GM10266 (cell line): Measurements from ENCODE around the gene RHOF.

Experiments used
- DNase-seq: peaks from one replicate; pipeline ENCODE4 v3.0.0; 2012; ENCODE audit errors: extremely low spot score
- TF ChIP-seq, protein P1 (sequence below): IDR thresholded peaks from 2 replicates; pipeline ENCODE4 v1.5.1; 2012; ENCODE audit warnings: mild to moderate bottlenecking, low read depth; ENCODE audit not compliant: control insufficient read depth, insufficient read depth; ENCODE audit errors: missing control alignments

The RHOF gene

DNA sequence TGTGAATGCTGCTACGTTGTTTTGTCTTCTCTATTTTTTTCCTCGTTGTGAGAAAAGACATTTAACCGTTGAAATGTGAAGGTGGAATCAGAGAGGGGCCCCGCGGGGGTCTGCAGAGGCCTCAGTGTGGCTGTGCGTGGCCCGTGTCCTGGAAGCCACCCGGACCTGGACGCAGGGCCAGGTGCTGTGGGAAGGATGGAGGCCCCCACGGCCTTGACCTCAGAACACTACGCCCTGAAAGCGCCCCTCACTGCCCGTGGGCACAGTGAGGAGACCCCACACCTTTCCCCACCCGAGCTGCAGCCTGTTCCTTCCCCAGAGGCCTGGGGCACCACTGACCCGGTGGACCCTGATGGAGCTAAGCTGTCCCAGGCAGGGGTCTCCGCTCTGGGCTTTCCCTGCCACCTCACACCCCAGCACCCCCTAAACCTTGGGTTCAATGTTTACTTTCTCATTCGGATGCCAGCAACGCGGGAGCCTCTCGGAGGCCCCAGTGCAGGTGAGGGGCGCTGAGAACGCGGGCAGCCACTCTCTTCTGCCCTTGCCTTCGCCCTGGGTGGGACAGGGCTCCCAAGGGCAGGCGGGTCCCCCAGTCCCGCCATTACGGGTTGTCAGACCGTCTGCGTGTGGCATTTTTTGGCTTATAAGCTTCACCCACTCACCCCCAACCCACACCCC, 37.2 kb upstream of the RHOF start:
- TF ChIP-seq, protein P1, sequence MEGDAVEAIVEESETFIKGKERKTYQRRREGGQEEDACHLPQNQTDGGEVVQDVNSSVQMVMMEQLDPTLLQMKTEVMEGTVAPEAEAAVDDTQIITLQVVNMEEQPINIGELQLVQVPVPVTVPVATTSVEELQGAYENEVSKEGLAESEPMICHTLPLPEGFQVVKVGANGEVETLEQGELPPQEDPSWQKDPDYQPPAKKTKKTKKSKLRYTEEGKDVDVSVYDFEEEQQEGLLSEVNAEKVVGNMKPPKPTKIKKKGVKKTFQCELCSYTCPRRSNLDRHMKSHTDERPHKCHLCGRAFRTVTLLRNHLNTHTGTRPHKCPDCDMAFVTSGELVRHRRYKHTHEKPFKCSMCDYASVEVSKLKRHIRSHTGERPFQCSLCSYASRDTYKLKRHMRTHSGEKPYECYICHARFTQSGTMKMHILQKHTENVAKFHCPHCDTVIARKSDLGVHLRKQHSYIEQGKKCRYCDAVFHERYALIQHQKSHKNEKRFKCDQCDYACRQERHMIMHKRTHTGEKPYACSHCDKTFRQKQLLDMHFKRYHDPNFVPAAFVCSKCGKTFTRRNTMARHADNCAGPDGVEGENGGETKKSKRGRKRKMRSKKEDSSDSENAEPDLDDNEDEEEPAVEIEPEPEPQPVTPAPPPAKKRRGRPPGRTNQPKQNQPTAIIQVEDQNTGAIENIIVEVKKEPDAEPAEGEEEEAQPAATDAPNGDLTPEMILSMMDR: no peak

DNA sequence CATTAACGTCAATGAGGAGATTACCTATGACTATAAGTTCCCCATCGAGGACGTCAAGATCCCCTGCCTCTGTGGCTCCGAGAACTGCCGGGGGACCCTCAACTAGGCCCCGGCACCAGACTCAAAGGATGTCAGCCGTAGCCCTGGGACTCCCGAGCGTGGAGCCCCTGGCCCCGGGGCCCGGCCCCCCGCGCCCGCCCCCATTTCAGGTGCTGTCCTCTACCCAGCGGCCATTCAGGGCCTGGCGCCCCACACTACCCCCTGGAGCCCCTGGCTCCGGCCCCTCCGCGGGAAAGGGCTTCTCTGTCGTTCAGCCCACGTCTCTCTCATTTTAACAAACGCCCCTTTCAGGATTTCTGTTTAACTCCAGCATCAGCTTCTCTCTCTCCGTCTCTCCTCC, 36.6 kb upstream of the RHOF start:
- TF ChIP-seq, protein P1: no peak

More for the DNA sequence above, 37.2 kb upstream of the RHOF start:
- DNase-seq: no peak

DNA sequence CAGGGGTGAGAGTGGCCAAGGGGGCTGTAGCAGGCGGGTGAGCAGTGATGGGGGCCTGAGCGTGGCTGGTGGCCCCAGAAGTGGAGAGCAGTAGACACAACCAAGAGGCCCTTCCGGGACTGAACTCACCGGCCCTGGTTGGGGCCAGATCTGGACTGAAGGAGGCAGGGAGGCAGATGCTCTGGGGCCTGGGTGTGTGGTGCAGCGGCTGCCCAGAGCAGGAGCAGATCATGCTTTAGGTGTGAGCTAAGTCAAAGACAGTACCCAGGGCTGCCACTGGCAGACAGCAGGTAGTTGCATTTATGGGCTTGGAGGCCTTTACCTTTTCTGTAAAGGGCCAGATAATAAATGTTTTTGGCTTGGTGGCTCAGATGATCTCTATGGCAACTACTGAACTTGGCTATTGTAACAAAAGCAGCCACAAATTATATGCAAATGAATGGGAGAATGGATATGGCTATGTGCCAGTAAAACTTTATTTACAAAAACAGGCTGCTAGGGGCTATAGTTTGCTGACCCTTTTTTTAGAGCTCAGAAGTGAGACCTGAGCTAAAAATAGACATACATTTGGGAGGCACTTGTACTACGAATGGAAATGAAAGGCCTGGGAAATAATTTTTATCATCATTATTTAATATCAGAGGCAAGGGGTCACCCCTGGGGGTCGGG, 35.9 kb upstream of the RHOF start:
- TF ChIP-seq, protein P1: no peak

More for the DNA sequence above, 36.6 kb upstream of the RHOF start:
- DNase-seq: no peak

DNA sequence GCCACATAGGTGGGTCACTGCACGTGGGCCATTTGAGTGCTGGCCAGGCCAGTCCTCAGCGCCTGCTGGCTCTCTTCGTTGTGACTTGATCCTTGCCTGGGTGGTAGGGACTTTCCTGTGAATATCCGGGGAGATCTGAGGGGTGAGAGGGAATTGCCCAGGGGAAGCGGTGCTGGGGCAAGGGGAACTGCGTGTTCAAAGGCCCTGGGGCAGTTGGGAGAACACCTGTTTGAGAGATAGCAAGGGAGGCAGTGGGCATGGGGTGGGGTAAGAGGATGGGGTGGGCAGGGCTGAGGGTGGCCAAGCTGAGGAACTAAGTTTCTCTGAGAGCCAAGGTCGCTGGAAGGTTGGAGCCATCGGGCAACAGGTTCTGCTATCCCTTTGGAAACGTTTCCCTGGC, 35.3 kb upstream of the RHOF start:
- DNase-seq: no peak
- TF ChIP-seq, protein P1: no peak

More for the DNA sequence above, 35.9 kb upstream of the RHOF start:
- no peak for DNase-seq

DNA sequence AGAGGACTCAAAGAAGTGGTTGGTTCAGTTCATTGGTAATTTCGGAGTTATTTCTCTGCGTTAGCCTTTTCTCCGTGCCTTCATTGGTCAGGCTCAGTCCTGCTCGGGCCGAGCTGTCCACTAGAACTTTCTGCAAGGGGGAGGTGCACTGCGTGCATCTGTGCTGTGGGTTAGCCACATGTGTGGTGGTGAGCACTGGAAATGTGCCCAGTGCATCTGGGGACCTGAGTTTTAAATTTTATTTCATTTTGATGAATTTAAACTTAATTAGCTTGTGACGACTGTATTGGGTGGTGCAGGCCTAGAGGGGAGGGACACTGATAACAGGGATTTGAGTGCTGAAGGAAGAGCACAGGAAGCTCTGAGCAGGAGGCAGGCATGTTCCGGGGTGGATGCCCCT, 34.8 kb upstream of the RHOF start:
- no peak for DNase-seq
- TF ChIP-seq, protein P1: no peak

DNA sequence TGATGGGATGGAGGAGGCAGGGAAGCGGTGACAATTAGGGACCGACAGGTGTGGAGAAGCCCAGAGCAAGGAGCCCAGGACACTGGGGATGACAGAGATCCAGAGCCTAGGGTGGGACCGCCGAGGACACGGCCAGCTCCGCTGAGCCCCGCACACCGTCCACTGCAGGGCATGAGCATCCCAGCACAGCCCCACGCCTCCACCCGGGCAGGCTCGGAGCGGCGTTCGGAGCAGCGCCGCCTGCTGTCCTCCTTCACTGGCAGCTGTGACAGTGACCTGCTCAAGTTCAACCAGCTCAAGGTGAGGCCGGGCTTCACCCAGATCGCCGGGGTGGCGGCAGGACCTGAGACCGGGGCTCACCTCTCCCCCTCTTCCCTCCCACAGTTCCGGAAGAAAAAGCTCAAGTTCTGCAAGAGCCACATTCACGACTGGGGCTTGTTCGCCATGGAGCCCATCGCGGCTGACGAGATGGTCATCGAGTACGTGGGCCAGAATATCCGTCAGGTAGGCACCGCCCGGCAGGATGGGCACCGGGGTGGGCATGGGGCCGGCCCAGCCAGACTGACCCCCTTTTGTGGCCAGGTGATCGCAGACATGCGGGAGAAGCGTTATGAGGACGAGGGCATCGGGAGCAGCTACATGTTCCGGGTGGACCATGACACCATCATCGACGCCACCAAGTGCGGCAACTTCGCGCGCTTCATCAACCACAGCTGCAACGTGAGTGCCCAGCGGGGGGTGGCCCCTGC, 34.0 kb upstream of the RHOF start:
- DNase-seq: no peak
- TF ChIP-seq, protein P1: no peak
